HEK293T (cell line): ENCODE measurements around the gene IRF6.

Experiments used
- BHLHE40 ChIP-seq: fragments of 450-650 bp; IDR thresholded peaks from 2 replicates; pipeline ENCODE4 v1.6.1; 2016; ENCODE audit warnings: mild to moderate bottlenecking, moderate library complexity, borderline replicate concordance
- CTBP1 ChIP-seq: fragments of 450-650 bp; IDR thresholded peaks from 2 replicates; pipeline ENCODE4 v1.6.1; 2016; ENCODE audit warnings: borderline replicate concordance
- ELF4 ChIP-seq: fragments of 450-650 bp; IDR thresholded peaks from 2 replicates; pipeline ENCODE4 v1.6.1; 2017; ENCODE audit warnings: antibody characterized with exemption
- FOXA1 ChIP-seq: fragments of 450-650 bp; IDR thresholded peaks from 2 replicates; pipeline ENCODE4 v1.6.1; 2016; ENCODE audit warnings: mild to moderate bottlenecking
- FOXM1 ChIP-seq: fragments of 450-650 bp; IDR thresholded peaks from 2 replicates; pipeline ENCODE4 v1.6.1; 2017; ENCODE audit warnings: mild to moderate bottlenecking, borderline replicate concordance
- HDGF ChIP-seq: fragments of 450-650 bp; IDR thresholded peaks from 2 replicates; pipeline ENCODE4 v1.6.1; 2017; ENCODE audit warnings: antibody characterized with exemption, borderline replicate concordance
- L3MBTL2 ChIP-seq: fragments of 450-650 bp; conservative IDR thresholded peaks from 2 replicates; pipeline ENCODE4 v1.6.1; 2016; ENCODE audit warnings: mild to moderate bottlenecking
- SP1 ChIP-seq: fragments of 450-650 bp; IDR thresholded peaks from 2 replicates; pipeline ENCODE4 v1.6.1; 2017
- SUZ12 ChIP-seq: fragments of 450-650 bp; IDR thresholded peaks from 2 replicates; pipeline ENCODE4 v1.6.1; 2016; ENCODE audit warnings: mild to moderate bottlenecking
- ZNF384 ChIP-seq: fragments of 450-650 bp; IDR thresholded peaks from 2 replicates; pipeline ENCODE4 v1.6.1; 2016

GRCh38 chr1:209809611-209810010, 3.7 kb upstream of the IRF6 start:
- TF ChIP-seq L3MBTL2: no peak
- TF ChIP-seq FOXM1: no peak
- TF ChIP-seq ZNF384: no peak
- no peak for TF ChIP-seq BHLHE40
- no peak for TF ChIP-seq ELF4
- no peak for TF ChIP-seq SUZ12
- no peak for TF ChIP-seq SP1
- TF ChIP-seq CTBP1: no peak
- TF ChIP-seq HDGF: no peak
- TF ChIP-seq FOXA1: no peak
